Activated naive CD4-positive, alpha-beta T cell treated with anti-CD3 and anti-CD28 coated beads, Interleukin-2, amount 50 U/mL, for 72 hours (primary cell): Measurements from ENCODE around the gene HLCS. TPM values are rescaled to one million over a fixed set of nuclear protein-coding genes. Genes with fewer than 3 reads are reported as not detected.
"Not testable (repeated sequence)": the region's sequence is repeated elsewhere in the genome, so short reads cannot be mapped to it uniquely, and the experiment has no call there.

ENCODE experiments used
- ATAC-seq, 2 donors: fragments of 150-1000 bp; cut with Tn5 transposase; 2 replicates each; pipeline ENCODE4 v1.10.0; 2021; ENCODE audit warnings: mild to moderate bottlenecking in 2 of 2, moderate library complexity in 2 of 2
- DNase-seq, 2 donors: peaks; one replicate each; pipeline ENCODE4 v3.0.0; 2021 to 2022; ENCODE audit warnings: low spot score in 2 of 2
- H3K27ac Mint-ChIP-seq, 2 donors: one replicate each; pipeline ENCODE4 v1.8.0; 2022; ENCODE audit warnings: mild to moderate bottlenecking in 2 of 2, mixed read lengths in 2 of 2
- H3K36me3 Mint-ChIP-seq, 2 donors: one replicate each; pipeline ENCODE4 v1.8.0; 2022; ENCODE audit warnings: mixed read lengths in 2 of 2
- H3K9me3 Mint-ChIP-seq, 2 donors: one replicate each; pipeline ENCODE4 v1.8.0; 2022; ENCODE audit warnings: mixed read lengths in 2 of 2
- total RNA-seq, 2 donors: library from RNA; stranded (reverse); gene quantifications; one replicate each; pipeline ENCODE4 v1.2.3, GENCODE V29; 2022

HLCS gene
- total RNA-seq, 2 donors from 2014 or later: 11.1 to 13.0 TPM

GRCh38 chr21:36966821-36967768 is 626 bp upstream of the HLCS start:
- ATAC-seq: no peak
- Mint-ChIP-seq H3K9me3 (no peaks in the 10 kb centered on the region), H3K36me3 (peaks cover 0 to 8% of the 10 kb centered on the region in 2 donors), H3K27ac (no peak overlapping the region)
- DNase-seq: peak in 1 of 2 donors; percentile 6

- DNase-seq (no peak), ATAC-seq (no peak)
- Mint-ChIP-seq H3K27ac (peak overlapping the region; percentile 66 to 90), H3K36me3 (peaks cover 4 to 11% of the 10 kb centered on the region in 2 donors), H3K9me3 (no peaks in the 10 kb centered on the region)
Measured at GRCh38 chr21:36965720-36966065, 776 bp downstream of the HLCS start.

GRCh38 chr21:36964827-36965719 is 1.4 kb downstream of the HLCS start:
- ATAC-seq (no peak), DNase-seq (no peak)
- H3K27ac Mint-ChIP-seq: peak overlapping the region; percentile 66 to 90
- no peaks in the 10 kb centered on the region for H3K9me3 Mint-ChIP-seq
- peaks cover 6 to 14% of the 10 kb centered on the region in 2 donors for H3K36me3 Mint-ChIP-seq

- no peak for ATAC-seq
- H3K36me3 Mint-ChIP-seq: peaks cover 6 to 14% of the 10 kb centered on the region in 2 donors
- H3K9me3 Mint-ChIP-seq: no peaks in the 10 kb centered on the region
- H3K27ac Mint-ChIP-seq: peak overlapping the region in 1 of 2 donors; percentile 90
- no peak for DNase-seq
Measured at GRCh38 chr21:36964398-36964797, 2.1 kb downstream of the HLCS start.

GRCh38 chr21:36962098-36962780 is 4.2 kb downstream of the HLCS start:
- Mint-ChIP-seq H3K27ac (no peak overlapping the region), H3K9me3 (no peaks in the 10 kb centered on the region), H3K36me3 (peaks cover 6 to 14% of the 10 kb centered on the region in 2 donors)

GRCh38 chr21:36960676-36961284 is 5.7 kb downstream of the HLCS start:
- peaks cover 6 to 14% of the 10 kb centered on the region in 2 donors for H3K36me3 Mint-ChIP-seq
- ATAC-seq (no peak), DNase-seq (no peak)
- H3K27ac Mint-ChIP-seq: no peak overlapping the region
- no peaks in the 10 kb centered on the region for H3K9me3 Mint-ChIP-seq

More at GRCh38 chr21:36962098-36962780, 4.2 kb downstream of the HLCS start:
- DNase-seq: no peak
- ATAC-seq: no peak

GRCh38 chr21:36959020-36959835 is 7.2 kb downstream of the HLCS start:
- DNase-seq (no peak), ATAC-seq (no peak)
- no peaks in the 10 kb centered on the region for H3K9me3 Mint-ChIP-seq
- no peak overlapping the region for H3K27ac Mint-ChIP-seq
- peaks cover 6% of the 10 kb centered on the region in 2 donors for H3K36me3 Mint-ChIP-seq

GRCh38 chr21:36955783-36956182 is 10.7 kb downstream of the HLCS start:
- Mint-ChIP-seq H3K9me3 (no peaks in the 10 kb centered on the region), H3K27ac (no peak overlapping the region)

GRCh38 chr21:36952331-36952730 is 14.1 kb downstream of the HLCS start:
- not testable (repeated sequence) for DNase-seq, H3K27ac Mint-ChIP-seq, H3K9me3 Mint-ChIP-seq, ATAC-seq
- H3K36me3 Mint-ChIP-seq: peaks cover 12 to 13% of the 10 kb centered on the region in 2 donors

More at GRCh38 chr21:36955783-36956182, 10.7 kb downstream of the HLCS start:
- DNase-seq (no peak), ATAC-seq (no peak)
- H3K36me3 Mint-ChIP-seq: peaks cover 3% of the 10 kb centered on the region in 2 donors

GRCh38 chr21:36949171-36950141 is 17.0 kb downstream of the HLCS start:
- ATAC-seq: no peak
- Mint-ChIP-seq H3K27ac (no peak overlapping the region), H3K9me3 (no peaks in the 10 kb centered on the region), H3K36me3 (peaks cover 13 to 18% of the 10 kb centered on the region in 2 donors)
- no peak for DNase-seq

GRCh38 chr21:36948686-36949085 is 17.8 kb downstream of the HLCS start:
- ATAC-seq (no peak), DNase-seq (no peak)
- no peaks in the 10 kb centered on the region for H3K9me3 Mint-ChIP-seq
- peaks cover 13 to 18% of the 10 kb centered on the region in 2 donors for H3K36me3 Mint-ChIP-seq
- H3K27ac Mint-ChIP-seq: no peak overlapping the region

GRCh38 chr21:36946949-36947356 is 19.5 kb downstream of the HLCS start:
- Mint-ChIP-seq H3K36me3 (peaks cover 13 to 18% of the 10 kb centered on the region in 2 donors), H3K27ac (no peak overlapping the region), H3K9me3 (no peaks in the 10 kb centered on the region)
- no peak for ATAC-seq
- no peak for DNase-seq

- no peak for ATAC-seq
- Mint-ChIP-seq H3K36me3 (peaks cover 13 to 18% of the 10 kb centered on the region in 2 donors), H3K9me3 (no peaks in the 10 kb centered on the region), H3K27ac (no peak overlapping the region)
- DNase-seq: no peak
Measured at GRCh38 chr21:36945496-36946138, 20.9 kb downstream of the HLCS start.
